Hepatocyte (in vitro differentiated cells): ENCODE data around the gene KCNQ1.

Experiments
- CTCF ChIP-seq: fragments of 200-600 bp; sonication (generic); IDR thresholded peaks from 2 replicates; pipeline ENCODE4 v1.5.1; 2016; ENCODE audit warnings: antibody characterized with exemption, mild to moderate bottlenecking; ENCODE audit not compliant: poor library complexity
- EZH2 ChIP-seq: fragments of 200-600 bp; sonication (generic); IDR thresholded peaks from 2 replicates; pipeline ENCODE4 v1.6.1; 2016; ENCODE audit warnings: antibody characterized with exemption, mild to moderate bottlenecking, borderline replicate concordance

GRCh38 chr11:2408671-2409070, 36.1 kb upstream of the KCNQ1 start:
- TF ChIP-seq EZH2 (no peak), CTCF (no peak)
